Activated CD8-positive, alpha-beta T cell treated with anti-CD3 and anti-CD28 coated beads, Interleukin-2, amount 10 ng/mL, durations not matched to agents 7 days and 5 days (primary cell): ENCODE results near the gene POFUT2. TPM values are rescaled to one million over a fixed set of nuclear protein-coding genes. Genes with fewer than 3 reads are reported as not detected.

ENCODE experiments used
- ATAC-seq: fragments of 150-1000 bp; cut with Tn5 transposase; one replicate; pipeline ENCODE4 v1.10.0; 2021; ENCODE audit warnings: moderate library complexity
- CTCF ChIA-PET: fragments of 350-600 bp; sonication (Branson Sonifier 250); formaldehyde crosslinking; loops from one replicate; lab custom pipeline; 2021; ENCODE audit warnings: antibody characterized with exemption; lab: Charles Lee
- POLR2A ChIA-PET: fragments of 350-600 bp; sonication (Branson Sonifier 250); formaldehyde crosslinking; loops from one replicate; lab custom pipeline; 2021; ENCODE audit warnings: antibody characterized with exemption; lab: Charles Lee
- DNase-seq: peaks from one replicate; pipeline ENCODE4 v3.0.0-alpha.2; 2020
- H3K27ac Mint-ChIP-seq: one replicate; pipeline ENCODE4 v1.8.0; 2021; ENCODE audit warnings: mild to moderate bottlenecking, mixed read lengths
- H3K27me3 Mint-ChIP-seq: one replicate; pipeline ENCODE4 v1.8.0; 2021; ENCODE audit warnings: low read depth, mixed read lengths
- H3K36me3 Mint-ChIP-seq: one replicate; pipeline ENCODE4 v1.8.0; 2021; ENCODE audit warnings: low read depth, mixed read lengths
- H3K4me1 Mint-ChIP-seq: one replicate; pipeline ENCODE4 v1.8.0; 2021; ENCODE audit warnings: low read depth, mixed read lengths
- H3K4me3 Mint-ChIP-seq: one replicate; pipeline ENCODE4 v1.8.0; 2021; ENCODE audit warnings: mild to moderate bottlenecking, mixed read lengths
- H3K9me3 Mint-ChIP-seq: one replicate; pipeline ENCODE4 v1.8.0; 2022; ENCODE audit warnings: mixed read lengths; ENCODE audit not compliant: insufficient read depth
- total RNA-seq, 2 experiments: library from RNA; stranded (reverse); gene quantifications; one replicate each; pipeline ENCODE4 v1.2.3, GENCODE V29; 2021

The POFUT2 gene
- total RNA-seq, 2 experiments from 2014 or later = 13.6 to 16.0 TPM

DNA sequence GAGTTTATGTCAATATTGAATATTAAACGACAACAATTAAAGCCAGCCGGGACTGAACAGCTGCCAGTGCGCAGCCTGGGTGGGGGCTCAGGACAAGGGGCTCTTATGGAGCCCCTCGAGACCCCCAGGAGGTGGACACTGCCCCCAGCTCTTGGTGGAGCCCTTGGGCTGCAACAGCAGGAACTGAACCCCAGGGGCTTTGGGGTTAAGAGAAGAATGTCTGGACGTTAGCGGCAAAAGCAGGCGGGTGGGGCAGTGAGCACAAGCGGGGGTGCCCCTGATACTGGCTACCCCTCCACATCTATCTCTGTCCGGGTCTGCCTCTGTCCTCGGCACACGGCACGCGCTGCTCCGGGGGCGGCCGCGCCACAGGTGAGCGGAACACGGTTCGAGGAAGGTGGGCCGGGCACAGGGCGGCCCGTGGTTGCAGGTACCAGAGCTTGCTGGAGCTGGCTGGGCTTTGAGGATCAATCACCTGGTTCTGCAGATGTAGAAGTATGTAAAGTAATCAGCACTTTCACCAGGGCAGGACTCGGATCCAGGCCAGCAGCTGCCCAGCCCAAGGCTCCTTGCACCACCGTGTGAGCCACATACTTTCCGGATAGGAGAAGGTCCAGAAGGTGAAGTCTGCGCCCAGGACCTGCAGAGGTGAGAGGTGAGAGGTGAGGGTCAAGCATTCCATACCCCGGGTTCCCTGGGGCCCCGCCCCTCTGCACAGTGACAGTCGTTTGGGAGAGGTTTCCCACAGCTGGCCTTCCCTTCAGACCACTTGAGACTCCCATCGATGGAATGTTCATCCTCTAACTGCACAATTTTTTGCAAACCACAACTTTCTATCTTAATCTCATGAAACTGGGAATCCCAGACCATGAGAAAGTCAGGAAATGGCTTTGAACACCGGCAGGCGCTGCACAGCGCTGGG lies 12.4 kb upstream of the POFUT2 start:
- Mint-ChIP-seq H3K36me3 (no peaks in the 10 kb centered on the region), H3K9me3 (no peaks in the 10 kb centered on the region), H3K27ac (no peak overlapping the region), H3K4me1 (no peaks in the 10 kb centered on the region), H3K4me3 (no peak overlapping the region), H3K27me3 (no peaks in the 10 kb centered on the region)
- POLR2A ChIA-PET = no interaction called here
- ATAC-seq (no peak), DNase-seq (no peak)
- CTCF ChIA-PET = interaction anchor here (0.6 kb wide), 1 partner anchor 266 kb away, joined by 4 read pairs; no protein-coding TSS in a partner anchor

DNA sequence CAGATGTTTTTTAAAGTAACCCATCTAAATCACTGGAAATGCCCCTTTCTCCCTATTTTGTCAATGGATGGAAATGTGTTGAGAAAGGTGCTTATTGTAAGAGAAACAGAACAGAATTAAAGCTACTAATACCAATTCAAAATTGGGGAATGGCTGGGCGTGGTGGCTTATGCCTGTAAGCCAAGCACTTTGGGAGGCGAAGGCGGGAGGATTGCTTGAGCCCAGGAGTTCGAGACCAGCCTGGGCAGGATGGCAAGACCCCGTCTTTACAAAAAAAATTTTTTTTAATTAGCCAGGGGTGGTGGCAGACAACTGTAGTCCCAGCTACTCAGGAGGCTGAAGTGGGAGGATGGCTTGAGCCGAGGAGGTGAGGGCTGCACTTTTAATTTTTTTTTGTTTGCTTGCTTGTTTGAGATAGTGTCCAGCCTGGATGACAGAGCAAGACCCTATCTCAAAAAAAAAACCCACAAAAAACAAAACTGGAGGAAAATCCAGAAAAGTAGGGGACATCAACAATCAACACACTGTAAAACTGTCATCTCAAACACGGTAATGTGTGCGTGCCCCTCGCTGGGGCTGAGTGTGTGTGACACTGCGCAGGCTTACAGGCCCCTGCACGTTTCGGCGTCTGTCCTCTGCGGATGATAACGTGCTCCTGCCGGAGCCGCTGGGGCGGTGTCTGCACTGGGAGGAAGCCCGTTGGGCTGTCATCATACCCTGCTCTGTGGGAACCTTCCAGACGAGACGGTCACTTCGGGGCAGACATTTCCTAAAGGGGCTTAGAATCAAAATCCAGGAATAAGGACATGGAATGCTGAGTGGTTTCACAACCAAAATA lies 11.6 kb upstream of the POFUT2 start:
- H3K36me3 Mint-ChIP-seq = no peaks in the 10 kb centered on the region
- ChIA-PET CTCF (no interaction called here), POLR2A (interaction anchor here (0.7 kb wide), 1 partner anchor 405 kb away, joined by 3 read pairs; no protein-coding TSS in a partner anchor)
- H3K27me3 Mint-ChIP-seq = peaks cover 3% of the 10 kb centered on the region
- ATAC-seq (no peak), DNase-seq (no peak)
- no peaks in the 10 kb centered on the region for H3K9me3 Mint-ChIP-seq
- H3K27ac Mint-ChIP-seq = no peak overlapping the region
- no peak overlapping the region for H3K4me3 Mint-ChIP-seq
- no peaks in the 10 kb centered on the region for H3K4me1 Mint-ChIP-seq

DNA sequence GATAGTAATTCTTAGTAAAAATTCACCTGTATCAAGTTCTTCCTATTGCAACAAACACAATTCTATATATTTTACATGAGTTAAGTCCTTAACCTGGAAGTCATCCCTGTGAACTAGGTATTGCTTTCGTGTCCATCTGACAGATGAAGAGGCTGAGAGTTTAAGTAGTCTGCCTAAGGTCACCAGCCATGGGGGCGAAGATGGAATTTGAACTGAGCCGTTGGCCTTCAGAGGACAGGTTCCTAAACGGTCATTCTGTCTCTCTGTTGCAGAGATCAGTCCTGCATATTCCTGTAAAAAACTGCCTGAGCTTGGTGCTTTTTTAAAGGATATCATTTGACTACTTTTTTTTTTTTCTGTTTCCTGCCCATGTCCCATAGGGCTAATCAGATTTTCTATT lies 10.2 kb upstream of the POFUT2 start:
- Mint-ChIP-seq H3K27me3 (peaks cover 3% of the 10 kb centered on the region), H3K9me3 (no peaks in the 10 kb centered on the region), H3K4me1 (peaks cover 7% of the 10 kb centered on the region), H3K36me3 (no peaks in the 10 kb centered on the region), H3K27ac (no peak overlapping the region), H3K4me3 (no peak overlapping the region)
- CTCF ChIA-PET = no interaction called here
- POLR2A ChIA-PET = no interaction called here
- DNase-seq (no peak), ATAC-seq (no peak)

DNA sequence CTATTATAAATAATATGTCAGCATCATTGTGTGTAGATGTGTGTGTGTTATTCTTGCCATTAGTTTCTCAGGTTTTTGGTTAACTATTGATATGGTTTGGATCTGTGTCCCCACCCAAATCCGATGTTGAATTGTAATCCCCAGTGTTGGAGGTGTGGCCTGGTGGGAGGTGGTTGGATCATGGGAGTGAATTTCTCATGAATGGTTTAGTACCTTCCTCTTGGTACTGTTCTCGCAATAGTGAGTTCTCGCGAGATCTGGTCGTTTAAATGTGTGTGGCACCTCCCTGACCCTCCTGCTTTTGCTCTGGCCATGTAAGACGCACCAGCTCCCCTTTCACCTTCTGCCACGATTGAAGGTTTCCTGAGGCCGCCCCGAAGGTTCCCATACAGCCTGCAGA lies 9.6 kb upstream of the POFUT2 start:
- H3K9me3 Mint-ChIP-seq = no peaks in the 10 kb centered on the region
- ATAC-seq (no peak), DNase-seq (no peak)
- POLR2A ChIA-PET = no interaction called here
- H3K27me3 Mint-ChIP-seq = peaks cover 3% of the 10 kb centered on the region
- H3K36me3 Mint-ChIP-seq = no peaks in the 10 kb centered on the region
- no peak overlapping the region for H3K27ac Mint-ChIP-seq
- peaks cover 11% of the 10 kb centered on the region for H3K4me1 Mint-ChIP-seq
- CTCF ChIA-PET = interaction anchor here (1.3 kb wide), 1 partner anchor 157 kb away, joined by 4 read pairs; no protein-coding TSS in a partner anchor
- no peak overlapping the region for H3K4me3 Mint-ChIP-seq

DNA sequence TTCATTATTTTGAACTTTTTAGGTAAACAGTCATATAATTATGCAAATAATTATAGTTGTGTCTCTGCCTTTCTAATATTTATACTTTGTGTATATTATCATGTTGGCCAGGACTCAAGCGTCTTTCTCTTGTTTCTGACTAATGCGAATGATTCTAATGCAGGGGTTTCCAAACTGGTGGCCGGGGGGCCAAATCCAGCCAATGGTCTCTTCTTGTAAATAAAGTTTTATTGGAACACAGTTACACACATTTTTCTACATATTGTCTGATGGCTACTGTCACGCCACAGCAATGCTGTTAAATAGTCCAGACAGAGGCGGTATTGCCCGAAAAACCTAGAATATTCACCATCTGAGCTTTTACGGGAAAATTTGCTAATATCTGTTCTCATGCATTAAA lies 8.9 kb upstream of the POFUT2 start:
- H3K27me3 Mint-ChIP-seq = peaks cover 3% of the 10 kb centered on the region
- H3K36me3 Mint-ChIP-seq = no peaks in the 10 kb centered on the region
- no peaks in the 10 kb centered on the region for H3K9me3 Mint-ChIP-seq
- ATAC-seq (no peak), DNase-seq (no peak)
- H3K4me3 Mint-ChIP-seq = no peak overlapping the region
- ChIA-PET POLR2A (no interaction called here), CTCF (interaction anchor here (1.3 kb wide), 1 partner anchor 156 kb away, joined by 4 read pairs; no protein-coding TSS in a partner anchor)
- no peak overlapping the region for H3K27ac Mint-ChIP-seq
- H3K4me1 Mint-ChIP-seq = peaks cover 13% of the 10 kb centered on the region

DNA sequence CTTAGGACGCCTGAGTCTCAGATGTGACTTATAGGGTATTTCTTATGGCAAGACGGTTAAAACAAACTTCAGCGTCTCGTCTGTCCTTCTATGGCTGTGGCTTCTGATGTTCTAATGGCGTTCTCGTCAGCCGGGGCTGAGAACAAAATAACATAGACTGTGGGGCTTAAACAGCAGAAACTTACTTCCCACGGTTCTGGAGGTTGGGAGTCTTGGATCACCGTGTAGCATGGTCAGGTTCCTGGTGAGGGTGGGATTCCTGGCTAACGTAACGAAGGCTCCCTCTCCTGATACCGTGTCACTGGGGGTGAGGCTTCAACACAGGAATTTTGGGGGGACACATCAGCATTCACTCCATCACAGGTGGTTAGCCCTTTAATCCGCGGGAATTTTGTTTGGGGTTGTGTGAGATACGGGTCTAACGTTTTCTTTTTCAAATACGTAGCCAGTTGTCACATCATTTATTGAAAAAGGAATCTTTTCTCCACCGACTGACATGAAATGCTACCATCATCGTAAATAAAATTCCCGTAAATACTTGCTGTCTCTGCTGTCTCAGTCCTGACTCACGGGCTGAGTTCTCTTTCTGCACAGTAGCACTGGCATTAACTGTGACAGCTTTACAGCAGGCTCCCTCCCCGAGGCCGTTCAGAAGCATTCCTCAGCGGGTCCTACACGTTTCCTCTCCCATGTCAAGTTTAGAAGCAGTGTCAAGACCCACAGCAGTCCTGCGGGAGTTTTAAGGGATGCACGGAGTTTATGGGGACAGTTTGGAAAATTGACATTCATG lies 8.1 kb upstream of the POFUT2 start:
- ChIA-PET POLR2A (no interaction called here), CTCF (interaction anchor here (1.3 kb wide), 1 partner anchor 155 kb away, joined by 4 read pairs; no protein-coding TSS in a partner anchor)
- peaks cover 3% of the 10 kb centered on the region for H3K27me3 Mint-ChIP-seq
- peaks cover 13% of the 10 kb centered on the region for H3K4me1 Mint-ChIP-seq
- DNase-seq (no peak), ATAC-seq (no peak)
- no peak overlapping the region for H3K27ac Mint-ChIP-seq
- no peak overlapping the region for H3K4me3 Mint-ChIP-seq
- H3K36me3 Mint-ChIP-seq = no peaks in the 10 kb centered on the region
- no peaks in the 10 kb centered on the region for H3K9me3 Mint-ChIP-seq

DNA sequence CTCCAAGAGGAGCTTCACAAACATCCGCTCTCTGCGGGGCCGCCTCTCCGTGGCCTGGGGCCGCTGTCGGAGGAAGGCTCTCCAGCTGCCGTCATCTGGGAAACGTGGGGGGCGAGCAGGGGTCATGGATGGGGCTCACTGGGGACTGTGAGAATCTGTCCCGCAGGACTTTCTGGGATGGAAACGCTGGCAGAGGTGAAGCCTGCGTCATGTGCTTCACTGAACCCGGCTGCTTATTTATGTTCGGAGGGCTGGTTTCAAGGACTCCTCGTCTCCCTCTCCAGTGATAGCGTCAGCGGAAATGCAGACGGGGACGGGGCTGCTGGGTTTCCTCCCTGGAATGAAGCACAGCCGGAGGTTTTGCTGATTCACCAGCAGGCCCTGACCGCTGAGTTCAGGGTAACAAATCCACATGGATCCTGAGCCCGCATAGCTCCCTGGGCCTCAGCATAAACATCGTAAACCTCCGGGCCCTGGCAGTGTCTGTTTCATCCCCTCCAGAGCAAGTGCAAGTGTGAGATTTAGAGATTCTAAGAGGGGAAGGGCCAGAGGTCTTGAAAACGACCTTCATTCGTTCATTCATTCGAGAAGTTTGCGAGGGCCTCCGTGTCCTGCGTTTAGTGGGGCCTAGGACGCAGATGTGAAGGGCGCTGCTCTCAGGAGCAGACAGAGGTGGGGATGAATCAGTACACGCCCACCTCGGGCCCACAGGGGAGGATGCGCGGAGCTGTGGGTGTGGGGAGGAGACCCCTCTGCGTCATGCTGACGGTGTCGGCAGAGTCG lies 7.0 kb upstream of the POFUT2 start:
- Mint-ChIP-seq H3K4me1 (peaks cover 13% of the 10 kb centered on the region), H3K27me3 (peaks cover 3% of the 10 kb centered on the region), H3K4me3 (no peak overlapping the region), H3K9me3 (no peaks in the 10 kb centered on the region), H3K36me3 (no peaks in the 10 kb centered on the region), H3K27ac (no peak overlapping the region)
- POLR2A ChIA-PET = no interaction called here
- DNase-seq (no peak), ATAC-seq (no peak)
- CTCF ChIA-PET = no interaction called here

DNA sequence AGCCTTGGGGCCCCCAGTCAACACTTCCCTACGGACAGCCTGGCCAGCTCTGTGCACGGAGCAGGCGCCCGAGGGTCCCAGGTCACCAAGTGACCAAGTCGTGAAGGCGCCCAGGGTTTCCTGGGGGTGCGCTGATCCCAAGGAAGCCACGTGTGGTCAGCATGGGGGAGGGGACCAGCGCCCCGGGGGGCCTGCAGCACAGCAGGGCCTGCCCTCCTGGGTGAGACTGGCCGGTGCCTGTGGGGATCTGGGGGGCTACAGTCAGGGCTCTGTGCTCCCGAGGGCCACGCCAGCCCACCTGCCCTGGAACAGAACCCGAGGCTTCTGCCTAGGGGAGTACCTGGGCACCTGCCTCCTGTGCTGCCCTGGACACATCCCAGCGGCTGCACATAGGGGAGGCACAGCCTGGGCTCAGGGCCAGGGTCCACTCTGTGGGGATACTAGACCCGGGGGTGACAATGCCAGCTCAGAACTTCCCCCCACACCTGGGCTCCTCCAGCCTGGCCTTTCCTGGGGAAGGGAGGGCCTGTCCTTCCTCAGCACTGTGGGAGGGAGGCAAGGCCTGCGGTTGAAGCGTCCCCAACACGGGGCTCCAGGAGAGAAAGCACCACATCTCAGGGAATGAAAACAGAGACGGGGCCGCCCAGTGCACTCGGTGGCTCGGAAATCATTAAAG lies 6.2 kb upstream of the POFUT2 start:
- H3K9me3 Mint-ChIP-seq = no peaks in the 10 kb centered on the region
- no peak for ATAC-seq
- no peak for DNase-seq
- H3K36me3 Mint-ChIP-seq = no peaks in the 10 kb centered on the region
- peaks cover 8% of the 10 kb centered on the region for H3K27me3 Mint-ChIP-seq
- H3K27ac Mint-ChIP-seq = no peak overlapping the region
- ChIA-PET POLR2A (no interaction called here), CTCF (interaction anchor here (1.3 to 1.8 kb wide), 5 partner anchors 66 to 594 kb away, joined by 3 to 13 read pairs (median 9); no protein-coding TSS in a partner anchor)
- H3K4me1 Mint-ChIP-seq = peaks cover 17% of the 10 kb centered on the region
- no peak overlapping the region for H3K4me3 Mint-ChIP-seq

DNA sequence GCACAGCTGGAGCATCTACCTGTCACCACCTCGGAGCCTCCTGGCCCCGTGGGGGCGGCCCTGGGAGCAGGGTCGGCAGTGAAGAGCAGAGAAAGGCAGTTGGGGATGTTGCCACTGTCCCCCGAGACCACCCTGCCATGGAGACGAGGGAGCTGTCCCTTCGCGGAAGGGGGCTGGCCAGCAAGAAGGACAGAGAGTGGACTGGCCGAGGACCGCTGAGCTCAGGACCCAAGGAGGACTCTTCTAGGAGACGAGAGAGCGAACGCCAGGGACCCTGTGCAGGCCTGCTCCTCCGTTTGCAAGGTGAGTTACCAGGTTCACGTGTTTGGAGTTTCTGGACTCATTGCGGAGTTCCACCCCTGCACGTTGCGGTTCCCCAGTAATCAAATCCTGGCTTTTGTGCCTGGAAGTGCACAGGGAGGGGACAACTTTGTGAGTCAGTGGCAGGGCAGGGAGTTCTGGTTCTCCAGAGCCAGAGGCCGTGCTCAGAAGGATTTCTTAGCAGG lies 5.6 kb upstream of the POFUT2 start:
- H3K36me3 Mint-ChIP-seq = no peaks in the 10 kb centered on the region
- no peak overlapping the region for H3K4me3 Mint-ChIP-seq
- peaks cover 9% of the 10 kb centered on the region for H3K27me3 Mint-ChIP-seq
- no peaks in the 10 kb centered on the region for H3K9me3 Mint-ChIP-seq
- peaks cover 17% of the 10 kb centered on the region for H3K4me1 Mint-ChIP-seq
- DNase-seq (no peak), ATAC-seq (no peak)
- H3K27ac Mint-ChIP-seq = no peak overlapping the region
- ChIA-PET CTCF (interaction anchor here (0.9 to 1.8 kb wide), 10 partner anchors 12 to 594 kb away, joined by 3 to 13 read pairs (median 4); no protein-coding TSS in a partner anchor), POLR2A (interaction anchor here (1.0 kb wide), 1 partner anchor 9 kb away, joined by 3 read pairs; no protein-coding TSS in a partner anchor)
